GM18867 (cell line): ENCODE data around the gene ENTPD6.

ENCODE experiments used
- ATAC-seq: cut with Tn5 transposase; IDR thresholded peaks from one replicate; pipeline ENCODE4 v1.9.1; 2021; ENCODE audit warnings: mild to moderate bottlenecking, moderate library complexity; ENCODE audit not compliant: unreplicated experiment

The ENTPD6 gene

GRCh38 chr20:25207960-25208534, 12.5 kb downstream of the ENTPD6 start:
- ATAC-seq: no peak

GRCh38 chr20:25209400-25209799, 13.9 kb downstream of the ENTPD6 start:
- no peak for ATAC-seq

- ATAC-seq: no peak
Measured at GRCh38 chr20:25209911-25210310, 14.4 kb downstream of the ENTPD6 start.

- no peak for ATAC-seq
Measured at GRCh38 chr20:25211273-25211672, 15.8 kb downstream of the ENTPD6 start.

GRCh38 chr20:25212242-25212641, 16.7 kb downstream of the ENTPD6 start:
- no peak for ATAC-seq

GRCh38 chr20:25213566-25214425, 18.3 kb downstream of the ENTPD6 start:
- ATAC-seq: no peak

- ATAC-seq: no peak
Measured at GRCh38 chr20:25214426-25214790, 18.9 kb downstream of the ENTPD6 start.

GRCh38 chr20:25214819-25215218, 19.3 kb downstream of the ENTPD6 start:
- ATAC-seq: no peak

- no peak for ATAC-seq
Measured at GRCh38 chr20:25215521-25215920, 20.0 kb downstream of the ENTPD6 start.

- no peak for ATAC-seq
Measured at GRCh38 chr20:25216199-25216945, 20.9 kb downstream of the ENTPD6 start.

GRCh38 chr20:25217161-25218108, 21.9 kb downstream of the ENTPD6 start:
- ATAC-seq: no peak

- no peak for ATAC-seq
Measured at GRCh38 chr20:25218109-25218486, 22.6 kb downstream of the ENTPD6 start.

- ATAC-seq: no peak
Measured at GRCh38 chr20:25218492-25218891, 23.0 kb downstream of the ENTPD6 start.

- ATAC-seq: no peak
Measured at GRCh38 chr20:25219365-25219764, 23.9 kb downstream of the ENTPD6 start.

GRCh38 chr20:25220021-25220730, 24.7 kb downstream of the ENTPD6 start:
- no peak for ATAC-seq

- no peak for ATAC-seq
Measured at GRCh38 chr20:25220810-25221591, 25.5 kb downstream of the ENTPD6 start.

GRCh38 chr20:25221592-25222460, 26.3 kb downstream of the ENTPD6 start:
- no peak for ATAC-seq

- ATAC-seq: no peak
Measured at GRCh38 chr20:25222461-25223178, 27.1 kb downstream of the ENTPD6 start.
